ENCODE measurements around the gene ARRDC4.

ARRDC4 gene

DNA sequence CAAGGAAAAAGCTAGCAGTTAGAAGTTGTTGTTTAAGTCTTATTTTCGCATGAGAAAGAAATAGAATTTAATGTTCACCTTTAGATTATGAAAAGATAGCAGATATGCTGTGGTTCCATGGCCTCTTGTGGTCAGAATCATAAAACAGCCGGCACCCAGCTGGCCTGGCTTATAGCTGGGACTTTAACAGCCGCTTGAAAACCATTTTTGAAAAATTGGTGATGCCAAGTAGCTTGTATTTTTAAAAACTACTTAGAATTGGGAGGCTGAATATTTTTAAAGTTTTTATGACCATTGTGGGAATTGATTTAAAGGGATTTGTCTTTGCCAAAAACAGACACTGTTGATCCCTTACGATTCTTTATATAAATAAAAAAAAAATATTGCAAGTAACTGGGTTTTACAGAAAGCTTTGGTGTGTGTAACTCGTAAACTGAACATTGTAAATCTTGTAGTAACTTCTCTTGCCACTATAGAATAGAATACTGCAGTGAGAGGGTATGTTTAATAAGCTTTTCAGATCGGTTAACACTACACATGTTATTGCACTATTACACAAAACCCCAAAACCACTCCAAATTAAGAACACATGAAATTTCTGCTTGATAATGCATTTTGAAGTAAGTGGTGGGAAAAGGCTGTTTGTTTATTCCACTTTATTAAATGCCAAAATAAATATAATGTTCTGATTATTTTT, 6.6 kb downstream of the ARRDC4 start:
- H3K4me1 Mint-ChIP-seq, result peaks cover 20% of the 10 kb centered on the region
- H3K27me3 Mint-ChIP-seq (ENCODE audit: low read depth, poor library complexity), result peaks cover 3% of the 10 kb centered on the region
- no peak overlapping the region for H3K27ac Mint-ChIP-seq
- TF ChIP-seq CTCF (IDR thresholded peaks at IDR 0.05), result no peak
- no peak overlapping the region for H3K4me3 Mint-ChIP-seq
- no peaks in the 10 kb centered on the region for H3K9me3 Mint-ChIP-seq
- H3K36me3 Mint-ChIP-seq (ENCODE audit: low read depth), result peaks cover 61% of the 10 kb centered on the region
- no peak for DNase-seq

DNA sequence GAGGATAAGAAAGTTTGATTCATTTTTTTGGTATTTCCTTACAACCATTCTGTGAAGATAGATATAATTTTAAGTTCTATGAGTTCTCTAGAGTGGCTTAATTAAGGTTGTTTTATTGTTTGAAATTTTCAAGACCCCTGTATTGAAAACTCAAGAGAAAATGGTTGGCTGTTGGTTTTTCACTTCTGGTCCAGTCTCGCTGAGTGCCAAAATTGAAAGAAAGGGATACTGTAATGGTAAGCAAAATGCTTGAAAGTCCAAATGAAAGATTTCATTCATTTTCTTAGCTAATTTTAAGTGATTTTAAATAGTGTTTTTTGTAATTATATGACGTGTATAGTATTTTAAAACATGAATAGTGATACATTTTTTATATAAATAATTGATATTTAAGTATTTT, 7.4 kb downstream of the ARRDC4 start:
- TF ChIP-seq CTCF (IDR thresholded peaks at IDR 0.05), result no peak
- Mint-ChIP-seq H3K27me3 (ENCODE audit: low read depth, poor library complexity) (peaks cover 3% of the 10 kb centered on the region), H3K4me1 (peaks cover 12% of the 10 kb centered on the region), H3K9me3 (no peaks in the 10 kb centered on the region), H3K36me3 (ENCODE audit: low read depth) (peaks cover 61% of the 10 kb centered on the region), H3K4me3 (no peak overlapping the region), H3K27ac (no peak overlapping the region)
- DNase-seq, result no peak

DNA sequence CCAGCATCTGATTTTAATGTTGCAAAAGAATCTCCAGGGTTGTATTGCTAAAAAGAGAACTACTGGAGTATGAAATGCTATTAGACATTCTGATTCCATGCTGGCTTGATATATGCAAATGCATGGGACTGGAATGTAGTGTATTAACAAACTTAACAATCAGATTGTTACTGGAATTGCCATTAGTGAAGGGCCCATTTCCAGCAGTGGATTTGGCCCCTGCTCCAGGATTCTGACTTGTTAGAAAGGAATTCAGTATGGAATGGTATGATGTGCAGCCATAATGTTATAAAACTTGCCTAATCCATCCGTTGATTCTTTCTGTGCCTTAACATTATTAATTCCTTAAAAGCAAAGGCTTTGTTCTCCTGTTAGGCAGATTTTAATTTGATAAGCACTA, 7.9 kb downstream of the ARRDC4 start:
- Mint-ChIP-seq H3K27me3 (ENCODE audit: low read depth, poor library complexity) (peaks cover 2% of the 10 kb centered on the region), H3K36me3 (ENCODE audit: low read depth) (peaks cover 61% of the 10 kb centered on the region), H3K4me3 (no peak overlapping the region), H3K27ac (no peak overlapping the region), H3K9me3 (no peaks in the 10 kb centered on the region), H3K4me1 (peaks cover 7% of the 10 kb centered on the region)
- no peak for TF ChIP-seq CTCF (IDR thresholded peaks at IDR 0.05)
- no peak for DNase-seq

DNA sequence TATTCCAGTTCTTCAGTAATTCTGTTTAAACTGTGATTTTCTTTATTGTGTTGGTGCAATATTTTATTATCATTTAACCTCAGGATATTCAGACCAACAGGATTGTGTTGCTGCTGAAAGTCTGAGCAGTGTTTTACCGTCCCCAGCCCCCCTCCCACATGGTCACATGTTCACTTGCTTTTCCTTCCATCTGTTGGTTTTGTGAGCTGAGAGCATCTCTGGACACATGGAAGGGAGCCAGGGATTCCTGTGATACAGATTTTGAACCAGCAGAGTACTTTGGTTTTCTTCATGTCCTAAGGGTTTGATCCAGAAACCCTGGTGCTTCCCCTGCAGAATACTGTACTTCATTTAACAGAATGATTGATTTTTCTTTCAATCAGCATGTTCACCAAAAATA, 11.9 kb downstream of the ARRDC4 start:
- no peak for DNase-seq
- H3K4me3 Mint-ChIP-seq, result no peak overlapping the region
- no peak overlapping the region for H3K27ac Mint-ChIP-seq
- peaks cover 4% of the 10 kb centered on the region for H3K27me3 Mint-ChIP-seq (ENCODE audit: low read depth, poor library complexity)
- H3K9me3 Mint-ChIP-seq, result no peaks in the 10 kb centered on the region
- H3K4me1 Mint-ChIP-seq, result no peaks in the 10 kb centered on the region
- peaks cover 43% of the 10 kb centered on the region for H3K36me3 Mint-ChIP-seq (ENCODE audit: low read depth)
- no peak for TF ChIP-seq CTCF (IDR thresholded peaks at IDR 0.05)

- peaks cover 15% of the 10 kb centered on the region for H3K4me1 Mint-ChIP-seq
- peaks cover 7% of the 10 kb centered on the region for H3K27me3 Mint-ChIP-seq (ENCODE audit: low read depth, poor library complexity)
- no peak for TF ChIP-seq CTCF (IDR thresholded peaks at IDR 0.05)
- no peak overlapping the region for H3K4me3 Mint-ChIP-seq
- no peaks in the 10 kb centered on the region for H3K9me3 Mint-ChIP-seq
- H3K27ac Mint-ChIP-seq, result no peak overlapping the region
- no peak for DNase-seq
- H3K36me3 Mint-ChIP-seq (ENCODE audit: low read depth), result peaks cover 29% of the 10 kb centered on the region
Measured at GRCh38 chr15:97976129-97976528, 15.6 kb downstream of the ARRDC4 start.
